NCI-H128 (cell line): Measurements from ENCODE around the gene CD99L2.
A peak's percentile ranks its signal among the peaks of the same experiment; 100 is the strongest.
"Not testable (repeated sequence)": the region's sequence is repeated elsewhere in the genome, so short reads cannot be mapped to it uniquely, and the experiment has no call there.

Experiments used
- DNase-seq: peaks from one replicate; lab custom pipeline; 2025; ENCODE audit not compliant: unreplicated experiment; lab: John Stamatoyannopoulos, UW

The CD99L2 gene

GRCh38 chrX:150857453-150857852, 41.0 kb downstream of the CD99L2 start:
- no peak for DNase-seq

- DNase-seq, result no peak
Observed at GRCh38 chrX:150856785-150857184, 41.7 kb downstream of the CD99L2 start.

GRCh38 chrX:150856101-150856500, 42.4 kb downstream of the CD99L2 start:
- DNase-seq, result no peak

- no peak for DNase-seq
Observed at GRCh38 chrX:150854856-150855255, 43.6 kb downstream of the CD99L2 start.

GRCh38 chrX:150849996-150850720, 48.3 kb downstream of the CD99L2 start:
- no peak for DNase-seq

- no peak for DNase-seq
Observed at GRCh38 chrX:150849486-150849885, 49.0 kb downstream of the CD99L2 start.

- DNase-seq, result peak; percentile 24
Observed at GRCh38 chrX:150848914-150849365, 49.5 kb downstream of the CD99L2 start.

GRCh38 chrX:150847088-150847487, 51.4 kb downstream of the CD99L2 start:
- DNase-seq, result no peak

GRCh38 chrX:150846130-150846529, 52.3 kb downstream of the CD99L2 start:
- no peak for DNase-seq

GRCh38 chrX:150845091-150845490, 53.4 kb downstream of the CD99L2 start:
- DNase-seq, result no peak

- DNase-seq, result no peak
Observed at GRCh38 chrX:150844016-150844415, 54.5 kb downstream of the CD99L2 start.

GRCh38 chrX:150842198-150842685, 56.2 kb downstream of the CD99L2 start:
- no peak for DNase-seq

GRCh38 chrX:150841456-150842197, 56.8 kb downstream of the CD99L2 start:
- no peak for DNase-seq

GRCh38 chrX:150837845-150838244, 60.6 kb downstream of the CD99L2 start:
- DNase-seq, result no peak

- DNase-seq, result no peak
Observed at GRCh38 chrX:150834695-150835094, 63.8 kb downstream of the CD99L2 start.

GRCh38 chrX:150833454-150834056, 64.9 kb downstream of the CD99L2 start:
- DNase-seq, result no peak

GRCh38 chrX:150831863-150832262, 66.6 kb downstream of the CD99L2 start:
- no peak for DNase-seq

GRCh38 chrX:150828785-150829184, 69.7 kb downstream of the CD99L2 start:
- no peak for DNase-seq

- not testable (repeated sequence) for DNase-seq
Observed at GRCh38 chrX:150824352-150824751, 74.1 kb downstream of the CD99L2 start.

GRCh38 chrX:150823826-150824225, 74.6 kb downstream of the CD99L2 start:
- not testable (repeated sequence) for DNase-seq

- DNase-seq, result no peak
Observed at GRCh38 chrX:150821971-150822370, 76.5 kb downstream of the CD99L2 start.

GRCh38 chrX:150813922-150814321, 84.5 kb downstream of the CD99L2 start:
- no peak for DNase-seq
